Skeletal muscle satellite cell (primary cell): ENCODE data around the gene GRAMD1B.

Experiments used
- H3K27me3 ChIP-seq: 2 replicates; pipeline ENCODE4 v1.7.0; 2013; ENCODE audit warnings: low read length; ENCODE audit not compliant: control insufficient read depth, insufficient read depth
- H3K36me3 ChIP-seq: 2 replicates; pipeline ENCODE4 v1.7.0; 2013; ENCODE audit warnings: mild to moderate bottlenecking, control low read depth, low read length; ENCODE audit not compliant: insufficient read depth
- H3K4me1 ChIP-seq: 2 replicates; pipeline ENCODE4 v1.7.0; 2013; ENCODE audit warnings: low read length; ENCODE audit not compliant: control insufficient read depth, insufficient read depth
- H3K4me2 ChIP-seq: 2 replicates; pipeline ENCODE4 v1.7.0; 2013; ENCODE audit warnings: mild to moderate bottlenecking, low read length
- H3K4me3 ChIP-seq: 2 replicates; pipeline ENCODE4 v1.7.0; 2013; ENCODE audit warnings: low read length
- H3K9ac ChIP-seq: 2 replicates; pipeline ENCODE4 v1.7.0; 2013; ENCODE audit warnings: mild to moderate bottlenecking, low read depth, low read length, moderate library complexity
- H3K9me3 ChIP-seq: replicated peaks from 2 replicates; pipeline ENCODE4 v1.7.0; 2013; ENCODE audit warnings: mild to moderate bottlenecking, control low read depth, low read length

Gene GRAMD1B

GRCh38 chr11:123416566-123416965 is 13.5 kb upstream of the GRAMD1B start:
- Histone ChIP-seq H3K36me3 (no peaks in the 10 kb centered on the region), H3K4me3 (no peak overlapping the region), H3K27me3 (peaks cover 59% of the 10 kb centered on the region), H3K4me2 (no peak overlapping the region), H3K9ac (no peak overlapping the region), H3K4me1 (no peaks in the 10 kb centered on the region), H3K9me3 (no peaks in the 10 kb centered on the region)

- Histone ChIP-seq H3K36me3 (no peaks in the 10 kb centered on the region), H3K9me3 (no peaks in the 10 kb centered on the region), H3K4me2 (no peak overlapping the region), H3K9ac (no peak overlapping the region), H3K4me1 (no peaks in the 10 kb centered on the region), H3K27me3 (peaks cover 72% of the 10 kb centered on the region), H3K4me3 (no peak overlapping the region)
Measured at GRCh38 chr11:123418351-123419114, 11.5 kb upstream of the GRAMD1B start.

- Histone ChIP-seq H3K4me1 (no peaks in the 10 kb centered on the region), H3K9ac (no peak overlapping the region), H3K4me2 (no peak overlapping the region), H3K9me3 (no peaks in the 10 kb centered on the region), H3K27me3 (peaks cover 83% of the 10 kb centered on the region), H3K4me3 (no peak overlapping the region), H3K36me3 (no peaks in the 10 kb centered on the region)
Measured at GRCh38 chr11:123419731-123420452, 10.2 kb upstream of the GRAMD1B start.

- Histone ChIP-seq H3K4me1 (no peaks in the 10 kb centered on the region), H3K36me3 (no peaks in the 10 kb centered on the region), H3K9ac (no peak overlapping the region), H3K4me3 (no peak overlapping the region), H3K9me3 (no peaks in the 10 kb centered on the region), H3K27me3 (peaks cover 89% of the 10 kb centered on the region), H3K4me2 (no peak overlapping the region)
Measured at GRCh38 chr11:123421589-123421988, 8.5 kb upstream of the GRAMD1B start.

GRCh38 chr11:123425367-123425766 is 4.7 kb upstream of the GRAMD1B start:
- Histone ChIP-seq H3K4me3 (no peak overlapping the region), H3K4me2 (no peak overlapping the region), H3K4me1 (peaks cover 6% of the 10 kb centered on the region), H3K27me3 (peaks cover 63% of the 10 kb centered on the region), H3K9me3 (no peaks in the 10 kb centered on the region), H3K36me3 (no peaks in the 10 kb centered on the region), H3K9ac (no peak overlapping the region)

GRCh38 chr11:123426789-123427188 is 3.3 kb upstream of the GRAMD1B start:
- Histone ChIP-seq H3K9ac (no peak overlapping the region), H3K27me3 (peaks cover 50% of the 10 kb centered on the region), H3K4me1 (peaks cover 17% of the 10 kb centered on the region), H3K9me3 (no peaks in the 10 kb centered on the region), H3K4me2 (no peak overlapping the region), H3K4me3 (no peak overlapping the region), H3K36me3 (no peaks in the 10 kb centered on the region)

- Histone ChIP-seq H3K4me2 (no peak overlapping the region), H3K4me1 (peaks cover 17% of the 10 kb centered on the region), H3K9ac (no peak overlapping the region), H3K27me3 (peaks cover 44% of the 10 kb centered on the region), H3K4me3 (no peak overlapping the region), H3K9me3 (no peaks in the 10 kb centered on the region), H3K36me3 (no peaks in the 10 kb centered on the region)
Measured at GRCh38 chr11:123427405-123427804, 2.7 kb upstream of the GRAMD1B start.

GRCh38 chr11:123428116-123428715 is 1.9 kb upstream of the GRAMD1B start:
- no peak overlapping the region for H3K4me3 ChIP-seq
- H3K4me2 ChIP-seq: no peak overlapping the region
- no peak overlapping the region for H3K9ac ChIP-seq
- no peaks in the 10 kb centered on the region for H3K36me3 ChIP-seq
- H3K4me1 ChIP-seq: peaks cover 17% of the 10 kb centered on the region
- no peaks in the 10 kb centered on the region for H3K9me3 ChIP-seq
- H3K27me3 ChIP-seq: peaks cover 36% of the 10 kb centered on the region

GRCh38 chr11:123429336-123429735 is 733 bp upstream of the GRAMD1B start:
- H3K4me3 ChIP-seq: peak overlapping the region; percentile 78
- H3K27me3 ChIP-seq: peaks cover 25% of the 10 kb centered on the region
- H3K36me3 ChIP-seq: no peaks in the 10 kb centered on the region
- no peak overlapping the region for H3K9ac ChIP-seq
- H3K4me2 ChIP-seq: peak overlapping the region; percentile 93
- peaks cover 17% of the 10 kb centered on the region for H3K4me1 ChIP-seq
- no peaks in the 10 kb centered on the region for H3K9me3 ChIP-seq

- peak overlapping the region; percentile 77 for H3K9ac ChIP-seq
- H3K9me3 ChIP-seq: no peaks in the 10 kb centered on the region
- peak overlapping the region; percentile 78 for H3K4me3 ChIP-seq
- no peaks in the 10 kb centered on the region for H3K36me3 ChIP-seq
- peaks cover 9% of the 10 kb centered on the region for H3K27me3 ChIP-seq
- H3K4me2 ChIP-seq: peak overlapping the region; percentile 93
- H3K4me1 ChIP-seq: peaks cover 17% of the 10 kb centered on the region
Measured at GRCh38 chr11:123430721-123431497, 840 bp downstream of the GRAMD1B start.

- no peak overlapping the region for H3K9ac ChIP-seq
- H3K27me3 ChIP-seq: peaks cover 2% of the 10 kb centered on the region
- no peaks in the 10 kb centered on the region for H3K36me3 ChIP-seq
- peak overlapping the region; percentile 78 for H3K4me3 ChIP-seq
- H3K9me3 ChIP-seq: no peaks in the 10 kb centered on the region
- peaks cover 17% of the 10 kb centered on the region for H3K4me1 ChIP-seq
- peak overlapping the region; percentile 93 for H3K4me2 ChIP-seq
Measured at GRCh38 chr11:123431619-123432018, 1.6 kb downstream of the GRAMD1B start.
